Neural cell (in vitro differentiated cells): ENCODE measurements around the gene GADD45A. TPM values are rescaled to one million over a fixed set of nuclear protein-coding genes. Genes with fewer than 3 reads are reported as not detected.

ENCODE experiments used
- H2AFZ ChIP-seq: fragments of 200-600, 300-800 bp; sonication (generic), shearing (Covaris generic); 2 replicates; pipeline ENCODE4 v1.6.0; 2014; ENCODE audit warnings: low read depth, mild to moderate bottlenecking, antibody characterized with exemption, low read length, moderate library complexity
- H3F3A ChIP-seq: fragments of 200-600 bp; shearing (Covaris generic); 2 replicates; pipeline ENCODE4 v1.6.1; 2016; ENCODE audit warnings: mild to moderate bottlenecking, moderate library complexity, mixed read lengths, antibody characterized with exemption, low read length; ENCODE audit not compliant: insufficient read depth, poor library complexity, severe bottlenecking
- H3K27ac ChIP-seq: fragments of 200-600, 300-800 bp; sonication (generic), shearing (Covaris generic); 2 replicates; pipeline ENCODE4 v1.5.1; 2014; ENCODE audit warnings: mild to moderate bottlenecking, low read length, moderate library complexity
- H3K27me3 ChIP-seq: fragments of 300-800, 200-600 bp; sonication (generic), shearing (Covaris generic); 2 replicates; pipeline ENCODE4 v1.6.0; 2014; ENCODE audit warnings: mild to moderate bottlenecking, low read depth, low read length, moderate library complexity; ENCODE audit not compliant: insufficient read depth
- H3K36me3 ChIP-seq: fragments of 300-800, 200-600 bp; sonication (generic), shearing (Covaris generic); 2 replicates; pipeline ENCODE4 v1.5.1; 2014; ENCODE audit warnings: mild to moderate bottlenecking, antibody characterized with exemption, low read length, moderate library complexity; ENCODE audit not compliant: insufficient read depth
- H3K4me2 ChIP-seq: fragments of 300-800, 200-600 bp; sonication (generic), shearing (Covaris generic); 2 replicates; pipeline ENCODE4 v1.6.0; 2014; ENCODE audit warnings: mild to moderate bottlenecking, low read length
- H3K4me3 ChIP-seq: fragments of 300-800, 200-600 bp; sonication (generic), shearing (Covaris generic); 2 replicates; pipeline ENCODE4 v1.5.1; 2014; ENCODE audit warnings: mild to moderate bottlenecking, low read length, moderate library complexity
- H3K79me2 ChIP-seq: fragments of 200-600 bp; shearing (Covaris generic); replicated peaks from 2 replicates; pipeline ENCODE4 v1.6.0; 2014; ENCODE audit warnings: mild to moderate bottlenecking, low read length, moderate library complexity; ENCODE audit not compliant: insufficient read depth
- H3K9ac ChIP-seq: fragments of 300-800, 200-600 bp; sonication (generic), shearing (Covaris generic); 2 replicates; pipeline ENCODE4 v1.6.1; 2016; ENCODE audit warnings: mild to moderate bottlenecking, low read length, mixed read lengths
- H3K9me2 ChIP-seq: fragments of 200-600 bp; shearing (Covaris generic); 2 replicates; pipeline ENCODE4 v1.6.1; 2016; ENCODE audit warnings: mild to moderate bottlenecking, low read length, mixed read lengths; ENCODE audit not compliant: insufficient read depth
- H3K9me3 ChIP-seq: fragments of 200-600, 300-800 bp; sonication (generic), shearing (Covaris generic); 2 replicates; pipeline ENCODE4 v1.6.1; 2016; ENCODE audit warnings: mild to moderate bottlenecking, mixed run types, low read length, moderate library complexity, mixed read lengths
- H4K20me1 ChIP-seq: fragments of 200-600 bp; shearing (Covaris generic); 2 replicates; pipeline ENCODE4 v1.6.1; 2016; ENCODE audit warnings: mild to moderate bottlenecking, mixed run types; ENCODE audit not compliant: insufficient read depth
- CTCF ChIP-seq: fragments of 450-650 bp; IDR thresholded peaks from 2 replicates; pipeline ENCODE4 v1.5.1; 2014; ENCODE audit warnings: antibody characterized with exemption, mild to moderate bottlenecking, moderate library complexity; ENCODE audit not compliant: poor library complexity, severe bottlenecking
- EP300 ChIP-seq: fragments of 450-650 bp; conservative IDR thresholded peaks from 2 replicates; pipeline ENCODE4 v1.6.1; 2014; ENCODE audit warnings: antibody characterized with exemption, mild to moderate bottlenecking, moderate library complexity; ENCODE audit not compliant: poor library complexity, severe bottlenecking
- EZH2 ChIP-seq: fragments of 200-600, 300-800 bp; shearing (Covaris generic), sonication (generic); IDR thresholded peaks from 2 replicates; pipeline ENCODE4 v1.6.1; 2014; ENCODE audit warnings: antibody characterized with exemption, low read length, borderline replicate concordance, mild to moderate bottlenecking; ENCODE audit not compliant: insufficient read depth, poor library complexity, severe bottlenecking
- MXI1 ChIP-seq: fragments of 450-650 bp; conservative IDR thresholded peaks from 2 replicates; pipeline ENCODE4 v1.6.1; 2014; ENCODE audit warnings: antibody characterized with exemption, mild to moderate bottlenecking; ENCODE audit not compliant: poor library complexity, severe bottlenecking
- POLR2AphosphoS5 ChIP-seq: IDR thresholded peaks from 2 replicates; pipeline ENCODE4 v1.6.1; 2012
- RAD21 ChIP-seq: fragments of 450-650 bp; conservative IDR thresholded peaks from 2 replicates; pipeline ENCODE4 v1.6.1; 2014; ENCODE audit warnings: antibody characterized with exemption, mild to moderate bottlenecking, moderate library complexity
- SMC3 ChIP-seq: fragments of 450-650 bp; conservative IDR thresholded peaks from 2 replicates; pipeline ENCODE4 v1.6.1; 2014; ENCODE audit warnings: antibody characterized with exemption, mild to moderate bottlenecking, moderate library complexity; ENCODE audit not compliant: poor library complexity
- TAF1 ChIP-seq: IDR thresholded peaks from 2 replicates; pipeline ENCODE4 v1.6.1; 2012; ENCODE audit warnings: low read depth
- polyA plus RNA-seq: library from polyadenylated mRNA; depleted of rRNA; stranded (reverse); fragments of >200 nt; gene quantifications from 2 replicates; pipeline ENCODE4 v1.2.3, GENCODE V29; 2014
- TF ChIP-seq, protein P1 (sequence below): IDR thresholded peaks from 2 replicates; pipeline ENCODE4 v1.6.1; 2012; ENCODE audit warnings: borderline replicate concordance

Gene GADD45A
- polyA plus RNA-seq, 1 donor from 2014 or later = 13.7 TPM

- no peak overlapping the region for H3K4me3 ChIP-seq
- no peaks in the 10 kb centered on the region for H3K79me2 ChIP-seq
- no peaks in the 10 kb centered on the region for H3F3A ChIP-seq
- no peak overlapping the region for H3K27ac ChIP-seq
- no peaks in the 10 kb centered on the region for H3K9me2 ChIP-seq
- no peaks in the 10 kb centered on the region for H3K27me3 ChIP-seq
- no peak overlapping the region for H3K4me2 ChIP-seq
- no peaks in the 10 kb centered on the region for H3K36me3 ChIP-seq
- H4K20me1 ChIP-seq = no peaks in the 10 kb centered on the region
- no peaks in the 10 kb centered on the region for H3K9me3 ChIP-seq
- H3K9ac ChIP-seq = no peak overlapping the region
- TF ChIP-seq EP300 = no peak
- TF ChIP-seq SMC3 = no peak
- TF ChIP-seq, protein P1, sequence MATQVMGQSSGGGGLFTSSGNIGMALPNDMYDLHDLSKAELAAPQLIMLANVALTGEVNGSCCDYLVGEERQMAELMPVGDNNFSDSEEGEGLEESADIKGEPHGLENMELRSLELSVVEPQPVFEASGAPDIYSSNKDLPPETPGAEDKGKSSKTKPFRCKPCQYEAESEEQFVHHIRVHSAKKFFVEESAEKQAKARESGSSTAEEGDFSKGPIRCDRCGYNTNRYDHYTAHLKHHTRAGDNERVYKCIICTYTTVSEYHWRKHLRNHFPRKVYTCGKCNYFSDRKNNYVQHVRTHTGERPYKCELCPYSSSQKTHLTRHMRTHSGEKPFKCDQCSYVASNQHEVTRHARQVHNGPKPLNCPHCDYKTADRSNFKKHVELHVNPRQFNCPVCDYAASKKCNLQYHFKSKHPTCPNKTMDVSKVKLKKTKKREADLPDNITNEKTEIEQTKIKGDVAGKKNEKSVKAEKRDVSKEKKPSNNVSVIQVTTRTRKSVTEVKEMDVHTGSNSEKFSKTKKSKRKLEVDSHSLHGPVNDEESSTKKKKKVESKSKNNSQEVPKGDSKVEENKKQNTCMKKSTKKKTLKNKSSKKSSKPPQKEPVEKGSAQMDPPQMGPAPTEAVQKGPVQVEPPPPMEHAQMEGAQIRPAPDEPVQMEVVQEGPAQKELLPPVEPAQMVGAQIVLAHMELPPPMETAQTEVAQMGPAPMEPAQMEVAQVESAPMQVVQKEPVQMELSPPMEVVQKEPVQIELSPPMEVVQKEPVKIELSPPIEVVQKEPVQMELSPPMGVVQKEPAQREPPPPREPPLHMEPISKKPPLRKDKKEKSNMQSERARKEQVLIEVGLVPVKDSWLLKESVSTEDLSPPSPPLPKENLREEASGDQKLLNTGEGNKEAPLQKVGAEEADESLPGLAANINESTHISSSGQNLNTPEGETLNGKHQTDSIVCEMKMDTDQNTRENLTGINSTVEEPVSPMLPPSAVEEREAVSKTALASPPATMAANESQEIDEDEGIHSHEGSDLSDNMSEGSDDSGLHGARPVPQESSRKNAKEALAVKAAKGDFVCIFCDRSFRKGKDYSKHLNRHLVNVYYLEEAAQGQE = no peak
- TF ChIP-seq TAF1 = no peak
- TF ChIP-seq POLR2AphosphoS5 = no peak
- no peak for TF ChIP-seq CTCF
- TF ChIP-seq RAD21 = no peak
- no peak for TF ChIP-seq EZH2
- no peak for TF ChIP-seq MXI1
- H2AFZ ChIP-seq = no peak overlapping the region
Measured at GRCh38 chr1:67736750-67737149, 51.7 kb downstream of the GADD45A start.

DNA sequence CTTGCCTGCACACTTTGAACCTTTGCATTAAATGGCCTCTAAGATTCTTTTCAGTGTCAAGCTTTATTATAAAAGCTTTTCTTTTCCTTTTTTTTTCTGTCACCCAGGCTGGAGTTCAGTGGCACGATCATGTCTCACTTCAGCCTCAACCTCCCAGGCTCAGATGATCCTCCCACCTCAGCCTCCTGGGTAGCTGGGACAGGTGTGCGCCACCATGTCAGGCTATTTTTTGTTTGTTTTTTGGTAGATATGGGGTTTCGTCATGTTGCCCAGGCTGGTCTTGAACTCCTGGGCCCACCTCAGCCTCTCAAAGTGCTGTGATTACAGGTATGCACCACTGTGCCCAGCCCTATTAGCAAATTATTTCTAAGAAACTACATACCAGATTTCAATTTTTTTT lies 52.9 kb downstream of the GADD45A start:
- Histone ChIP-seq H3F3A (no peaks in the 10 kb centered on the region), H3K9ac (no peak overlapping the region), H3K9me2 (no peaks in the 10 kb centered on the region), H3K4me2 (no peak overlapping the region), H2AFZ (no peak overlapping the region), H3K79me2 (no peaks in the 10 kb centered on the region), H3K27me3 (no peaks in the 10 kb centered on the region), H4K20me1 (no peaks in the 10 kb centered on the region), H3K27ac (no peak overlapping the region), H3K36me3 (no peaks in the 10 kb centered on the region), H3K4me3 (no peak overlapping the region), H3K9me3 (no peaks in the 10 kb centered on the region)
- TF ChIP-seq EZH2 = no peak
- TF ChIP-seq, protein P1 = no peak
- no peak for TF ChIP-seq SMC3
- no peak for TF ChIP-seq CTCF
- no peak for TF ChIP-seq TAF1
- TF ChIP-seq RAD21 = no peak
- TF ChIP-seq EP300 = no peak
- TF ChIP-seq MXI1 = no peak
- TF ChIP-seq POLR2AphosphoS5 = no peak
